ENCODE measurements around the gene CNOT10. TPM values are rescaled to one million over a fixed set of nuclear protein-coding genes. Genes with fewer than 3 reads are reported as not detected.

Gene CNOT10
- polyA plus RNA-seq, 1 of the 3 experiments (the other 2 are of a cell fraction) = 23.5 TPM

GRCh38 chr3:32813180-32813579 is 128.2 kb downstream of the CNOT10 start (continued):
- TF ChIP-seq TEAD4 (IDR thresholded peaks at IDR 0.05; ENCODE audit: borderline replicate concordance, insufficient read depth) (no peak), CTCF (IDR thresholded peaks at IDR 0.05) (no peak), PBX3 (IDR thresholded peaks at IDR 0.05) (no peak)

- 79% methylated on average over 6 of the region's 6 CpGs for WGBS (ENCODE audit: low lambda C conversion rate)
- ChIA-PET CTCF (no interaction called here), POLR2A (interaction anchor here (0.7 kb wide), 1 partner anchor 63 kb away, joined by 5 read pairs; no protein-coding TSS in a partner anchor)
- Histone ChIP-seq H3F3A (replicated peaks; ENCODE audit: insufficient read depth) (no peaks in the 10 kb centered on the region), H3K36me3 (replicated peaks in 1 of 2; ENCODE audit: control insufficient read depth in 1 of 2, insufficient read depth in 2 of 2, low read length in 1 of 2) (no peaks in the 10 kb centered on the region), H4K20me1 (ENCODE audit: insufficient read depth) (no peaks in the 10 kb centered on the region), H3K27me3 (ENCODE audit: insufficient read depth) (peaks cover 38% of the 10 kb centered on the region), H3K79me2 (ENCODE audit: insufficient read depth) (no peaks in the 10 kb centered on the region), H3K4me1 (ENCODE audit: control insufficient read depth in 1 of 2, insufficient read depth in 2 of 2, low read depth in 1 of 2, low read length in 1 of 2) (no peaks in the 10 kb centered on the region; a peak in 1 of 4 replicates), H3K9me2 (no peaks in the 10 kb centered on the region), H2AFZ (ENCODE audit: low read depth) (no peak overlapping the region), H3K9ac (no peak overlapping the region), H3K4me2 (no peak overlapping the region), H3K27ac (ENCODE audit: low read depth in 2 of 2, low read length in 1 of 2) (no peak overlapping the region), H3K4me3 (ENCODE audit: low read depth in 2 of 2, low read length in 1 of 2) (no peak overlapping the region), H3K9me3 (no peaks in the 10 kb centered on the region)
- DNase-seq = no peak
- TF ChIP-seq, protein P1, sequence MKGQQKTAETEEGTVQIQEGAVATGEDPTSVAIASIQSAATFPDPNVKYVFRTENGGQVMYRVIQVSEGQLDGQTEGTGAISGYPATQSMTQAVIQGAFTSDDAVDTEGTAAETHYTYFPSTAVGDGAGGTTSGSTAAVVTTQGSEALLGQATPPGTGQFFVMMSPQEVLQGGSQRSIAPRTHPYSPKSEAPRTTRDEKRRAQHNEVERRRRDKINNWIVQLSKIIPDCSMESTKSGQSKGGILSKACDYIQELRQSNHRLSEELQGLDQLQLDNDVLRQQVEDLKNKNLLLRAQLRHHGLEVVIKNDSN (IDR thresholded peaks at IDR 0.05; ENCODE audit: borderline replicate concordance, low read depth) = no peak
- no peak for TF ChIP-seq CTCF (IDR thresholded peaks at IDR 0.05)
- TF ChIP-seq NFIC (IDR thresholded peaks at IDR 0.05; ENCODE audit: borderline replicate concordance) = no peak
- TF ChIP-seq GATA2 (CRISPR knock-in tag; IDR thresholded peaks at IDR 0.05) = no peak
- no peak for TF ChIP-seq FOXM1 (IDR thresholded peaks at IDR 0.05; ENCODE audit: low read depth)
- TF ChIP-seq MXI1 (IDR thresholded peaks at IDR 0.05; ENCODE audit: low read depth, low read length) = no peak
- TF ChIP-seq MEF2A (IDR thresholded peaks at IDR 0.05; ENCODE audit: borderline replicate concordance, low read depth) = no peak
- no peak for TF ChIP-seq GABPA (IDR thresholded peaks at IDR 0.05; ENCODE audit: low read depth)
- no peak for TF ChIP-seq FOSL2 (IDR thresholded peaks at IDR 0.05; ENCODE audit: borderline replicate concordance, low read depth)
- no peak for TF ChIP-seq ZBTB33 (IDR thresholded peaks at IDR 0.05; ENCODE audit: borderline replicate concordance, low read depth)
- no peak for TF ChIP-seq USF2 (IDR thresholded peaks at IDR 0.05; ENCODE audit: borderline replicate concordance, low read depth, low read length)
- TF ChIP-seq PBX3 (IDR thresholded peaks at IDR 0.05) = no peak
- TF ChIP-seq RAD21 (IDR thresholded peaks at IDR 0.05; ENCODE audit: low read length) = no peak
Observed at GRCh38 chr3:32814361-32814760, 129.4 kb downstream of the CNOT10 start.
